Psoas muscle (tissue), 8 donors: ENCODE measurements around the gene CFAP46. TPM values are rescaled to one million over a fixed set of nuclear protein-coding genes. Genes with fewer than 3 reads are reported as not detected.

ENCODE experiments used
- ATAC-seq, 4 donors: fragments of 200-7000 bp; cut with Tn5 transposase; one replicate each; pipeline ENCODE4 v1.9.1; 2020; ENCODE audit warnings: moderate library complexity in 3 of 4, mild to moderate bottlenecking in 2 of 4
- DNase-seq, 2 donors: peaks; one replicate each; pipeline ENCODE4 v3.0.0-alpha.2; 2020
- H3K27ac ChIP-seq: fragments of 200-600 bp; one replicate; pipeline ENCODE4 v1.8.0; 2022
- H3K27me3 ChIP-seq, 3 donors: fragments of 200-600 bp in 1 of 3; one replicate each; pipeline versions ENCODE4 v1.6.1 to v1.8.0; 2013 to 2022; ENCODE audit warnings: low read length in 2 of 3, mild to moderate bottlenecking in 2 of 3, moderate library complexity in 1 of 3; ENCODE audit not compliant: insufficient read depth in 3 of 3
- H3K36me3 ChIP-seq, 2 donors: fragments of 200-600 bp in 1 of 2; one replicate each; pipeline versions ENCODE4 v1.6.1 to v1.8.0; 2013 to 2022; ENCODE audit warnings: low read depth in 1 of 2, mild to moderate bottlenecking in 1 of 2, moderate library complexity in 1 of 2; ENCODE audit not compliant: insufficient read depth in 1 of 2
- H3K4me1 ChIP-seq: fragments of 200-600 bp; one replicate; pipeline ENCODE4 v1.8.0; 2022
- H3K4me3 ChIP-seq: fragments of 200-600 bp; one replicate; pipeline ENCODE4 v1.8.0; 2022; ENCODE audit warnings: mild to moderate bottlenecking
- H3K9me3 ChIP-seq: fragments of 200-600 bp; one replicate; pipeline ENCODE4 v1.8.0; 2022
- CTCF ChIP-seq: fragments of 200-600 bp; IDR thresholded peaks from one replicate; pipeline ENCODE4 v1.8.0; 2022; ENCODE audit warnings: antibody characterized with exemption
- WGBS, 3 donors: extraction: QIAGEN DNeasy Blood & Tissue Kit; methylation state at CpG; one replicate each; pipeline versions ENCODE4 v1.1.6 to v1.1.7; 2013; 5-methylcytosine and 5-hydroxymethylcytosine counted together
- intact Hi-C, 2 donors: fragments of 100-400 bp; cut with DNase I; formaldehyde crosslinking; loops; one replicate each; pipeline versions ENCODE4 v1.11.0 to v1.14.2; 2022
- polyA plus RNA-seq, 3 donors: library from polyadenylated mRNA; stranded (reverse); fragments of 200-250 nt; gene quantifications; one replicate each; pipeline ENCODE4 v1.2.3, GENCODE V29; 2013
- total RNA-seq, 4 donors: library from RNA; stranded (reverse); fragmentation: NEBNext Ultra II Directional in 2 of 4; extraction: Animal tissue kit (Norgen Biotek cat#: 25700) in 2 of 4; gene quantifications; one replicate each; pipeline versions ENCODE4 v1.2.1 to v1.2.4, GENCODE V29; 2021 to 2023
- donor health status: healthy with polysubstance abuse.
- donor health status: DM: no; HTN: no; CAD: no; lungs with moderate emphysema.
- donor health status: Bipolar disorder and iron deficiency.
- donor health status: healthy.
- donor health status: DM: yes; HTN: yes; CAD: no.
- donor health status: DM: no; HTN: no; CAD: no.
- donor health status: DM: no; HTN: no; CAD: no.
- donor health status: DM: yes; HTN: yes; CAD: no.

CFAP46 gene
- total and polyA plus RNA-seq, 7 donors, result 3.9 to 25.4 (median 13.8) TPM

- no peaks in the 10 kb centered on the region for H3K4me1 ChIP-seq
- peaks cover 0 to 68% (median 4%) of the 10 kb centered on the region in 3 donors for H3K27me3 ChIP-seq
- TF ChIP-seq CTCF, result no peak
- intact Hi-C loops, result no loop called here
- DNase-seq (no peak), ATAC-seq (no peak)
- H3K27ac ChIP-seq, result no peak overlapping the region
- H3K36me3 ChIP-seq, result no peaks in the 10 kb centered on the region
- no peak overlapping the region for H3K4me3 ChIP-seq
- WGBS, 3 donors, result 54 to 59% (median 57%) methylated on average over 12 of the region's 12 CpGs
- H3K9me3 ChIP-seq, result no peaks in the 10 kb centered on the region
These were observed 9.6 kb upstream of the CFAP46 start for GRCh38 chr10:132951926-132952325.

DNA sequence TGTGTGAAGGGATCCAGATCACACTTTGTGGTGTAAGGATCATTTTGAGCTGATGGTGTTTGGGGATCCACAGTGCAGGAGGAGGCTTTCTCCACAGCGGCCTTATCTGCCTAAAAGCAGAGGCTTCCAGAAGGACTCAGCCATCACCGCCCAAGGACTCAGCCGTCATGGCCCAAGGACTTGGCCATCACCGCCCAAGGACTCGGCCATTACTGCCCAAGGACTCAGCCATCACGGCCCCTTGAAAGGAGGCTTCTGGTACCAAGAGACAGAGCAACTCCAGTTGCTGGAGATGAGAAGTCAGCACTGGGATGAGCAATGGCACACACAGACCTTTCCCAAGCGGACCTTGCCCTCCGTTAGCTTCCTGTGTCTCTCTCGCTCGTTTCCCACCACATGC, 6.0 kb upstream of the CFAP46 start:
- Histone ChIP-seq H3K4me3 (no peak overlapping the region), H3K27ac (no peak overlapping the region), H3K36me3 (no peaks in the 10 kb centered on the region), H3K9me3 (no peaks in the 10 kb centered on the region), H3K27me3 (peaks cover 4 to 60% (median 7%) of the 10 kb centered on the region in 3 donors), H3K4me1 (no peaks in the 10 kb centered on the region)
- intact Hi-C loops, result no loop called here
- TF ChIP-seq CTCF, result no peak
- ATAC-seq (no peak), DNase-seq (no peak)
- 86 to 90% (median 88%) methylated on average over 10 of the region's 10 CpGs for WGBS, 3 donors

DNA sequence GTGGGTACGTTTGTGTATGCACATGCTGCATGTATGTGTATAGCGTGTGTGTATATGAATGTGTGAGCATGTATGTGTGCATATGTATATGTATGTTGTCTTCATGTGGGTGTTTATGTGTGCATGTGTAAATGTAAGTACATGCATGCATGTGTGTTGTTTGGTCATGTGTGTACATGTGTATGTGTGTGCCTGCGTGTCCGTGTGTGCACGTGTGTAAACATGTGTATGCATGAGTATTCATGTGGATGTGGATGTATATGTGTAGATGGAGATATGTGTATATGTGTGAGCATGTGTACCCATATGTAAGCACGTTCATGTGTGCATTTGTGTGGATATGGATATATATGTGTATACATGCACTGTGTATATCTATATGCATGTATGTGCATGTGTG, 5.5 kb upstream of the CFAP46 start:
- DNase-seq, result no peak
- H3K27me3 ChIP-seq, result peaks cover 4 to 60% (median 7%) of the 10 kb centered on the region in 3 donors
- H3K9me3 ChIP-seq, result no peaks in the 10 kb centered on the region
- no peaks in the 10 kb centered on the region for H3K4me1 ChIP-seq
- WGBS, 3 donors, result 85 to 86% (median 85%) methylated on average over 6 of the region's 6 CpGs
- H3K4me3 ChIP-seq, result no peak overlapping the region
- H3K27ac ChIP-seq, result no peak overlapping the region
- H3K36me3 ChIP-seq, result no peaks in the 10 kb centered on the region
- intact Hi-C loops, result no loop called here
- no peak for TF ChIP-seq CTCF
- no peak for ATAC-seq

DNA sequence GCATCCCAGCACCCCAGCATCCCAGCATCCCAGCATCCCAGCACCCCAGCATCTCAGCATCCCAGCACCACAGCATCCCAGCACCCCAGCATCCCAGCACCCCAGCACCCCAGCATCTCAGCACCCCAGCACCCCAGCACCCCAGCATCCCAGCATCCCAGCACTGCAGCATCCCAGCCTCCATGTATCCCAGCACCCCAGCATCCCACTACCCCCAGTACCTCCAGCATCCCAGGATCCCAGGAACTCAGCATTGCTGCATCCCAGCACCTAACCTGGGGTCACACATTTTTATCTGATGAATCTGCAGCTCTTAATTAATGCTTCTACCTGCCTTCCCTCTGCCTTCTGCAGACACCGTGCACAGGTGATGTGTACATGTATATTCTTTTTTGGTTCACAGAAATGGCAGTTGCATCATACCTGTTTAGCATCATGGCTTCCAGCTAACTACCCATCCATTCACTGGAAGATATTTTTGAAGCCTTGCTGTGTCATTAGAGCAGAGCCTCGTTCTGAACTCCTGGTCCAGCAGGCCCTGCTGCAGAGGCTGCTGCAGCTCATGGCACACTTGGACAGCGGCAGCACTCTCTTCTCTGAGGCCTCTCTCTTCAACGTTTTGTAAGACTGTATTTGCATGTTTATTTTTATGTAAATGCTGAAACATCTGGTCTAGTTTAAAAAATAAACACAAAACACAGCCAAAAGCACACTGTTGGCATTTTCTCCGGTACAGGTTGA, 4.6 kb upstream of the CFAP46 start:
- DNase-seq, result no peak
- Histone ChIP-seq H3K27me3 (peaks cover 4 to 60% (median 8%) of the 10 kb centered on the region in 3 donors), H3K4me1 (peaks cover 7% of the 10 kb centered on the region), H3K4me3 (no peak overlapping the region), H3K36me3 (no peaks in the 10 kb centered on the region), H3K27ac (no peak overlapping the region), H3K9me3 (no peaks in the 10 kb centered on the region)
- TF ChIP-seq CTCF, result no peak
- WGBS, 3 donors, result 51 to 56% (median 54%) methylated on average over 5 of the region's 5 CpGs
- ATAC-seq, result no peak
- intact Hi-C loops, result no loop called here

DNA sequence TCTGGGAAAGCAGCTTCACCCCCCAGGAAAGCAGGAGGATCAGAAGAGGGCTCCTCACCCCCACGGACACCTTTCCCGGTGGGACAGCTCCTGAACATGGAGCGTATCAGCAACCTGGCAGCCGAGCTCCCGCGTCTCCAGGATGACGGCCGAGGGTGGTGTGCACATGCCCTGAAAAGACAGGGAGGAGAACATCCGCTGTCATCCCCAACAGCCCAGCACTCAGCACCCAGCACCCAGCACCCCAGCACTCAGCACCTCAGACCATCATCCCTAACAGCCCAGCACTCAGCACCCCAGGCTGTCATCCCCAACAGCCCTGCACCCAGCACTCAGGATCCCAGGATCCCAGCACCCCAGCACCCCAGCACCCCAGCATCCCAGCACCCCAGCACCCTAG, 3.9 kb upstream of the CFAP46 start:
- Histone ChIP-seq H3K4me3 (no peak overlapping the region), H3K27ac (no peak overlapping the region), H3K27me3 (peaks cover 4 to 61% (median 11%) of the 10 kb centered on the region in 3 donors), H3K36me3 (no peaks in the 10 kb centered on the region), H3K4me1 (peaks cover 8% of the 10 kb centered on the region), H3K9me3 (no peaks in the 10 kb centered on the region)
- no peak for DNase-seq
- intact Hi-C loops, result no loop called here
- no peak for ATAC-seq
- no peak for TF ChIP-seq CTCF
- 76 to 83% (median 79%) methylated on average over 8 to 9 of the region's 9 CpGs for WGBS, 3 donors
